ENCODE results near the gene RNF125.

DNA sequence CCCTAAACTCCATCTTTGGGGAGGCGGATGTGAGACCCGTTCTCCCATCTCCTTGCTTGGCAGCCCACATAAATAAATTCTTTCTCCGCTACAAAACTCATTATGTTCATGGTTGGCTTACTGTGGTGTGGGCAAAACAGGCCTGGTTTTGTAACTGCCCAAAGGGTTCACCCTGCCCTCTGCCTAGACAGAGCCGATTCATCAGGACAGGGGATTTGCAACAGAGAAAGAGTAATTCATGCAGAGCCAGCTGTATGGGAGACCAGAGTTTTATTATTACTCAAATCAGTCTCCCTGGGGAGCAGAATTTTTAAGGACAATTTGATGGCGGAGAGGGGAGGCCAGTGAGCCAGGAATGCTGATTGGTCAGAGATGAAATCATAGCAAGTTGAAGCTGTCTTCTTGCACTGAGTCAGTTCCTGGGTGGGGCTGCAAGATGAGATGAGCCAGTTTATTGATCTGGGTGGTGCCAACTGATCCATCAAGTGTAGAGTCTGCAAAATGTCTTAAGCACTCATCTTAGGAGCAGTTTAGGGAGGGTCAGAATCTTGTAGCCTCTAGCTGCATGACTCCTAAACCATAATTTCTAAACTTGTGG, 8.4 kb upstream of the RNF125 start:
- TF ChIP-seq CEBPB (tag; IDR thresholded peaks at IDR 0.05) (no peak), POLR2A (conservative IDR thresholded peaks at IDR 0.05) (no peak), EZH2 (IDR thresholded peaks at IDR 0.05; ENCODE audit: borderline replicate concordance, low read depth, low read length) (no peak), NCOA1 (IDR thresholded peaks at IDR 0.05; ENCODE audit: low read depth) (no peak), NCOA4 (IDR thresholded peaks at IDR 0.05; ENCODE audit: partially characterized antibody) (no peak), HNRNPUL1 (IDR thresholded peaks at IDR 0.05; ENCODE audit: low read length) (no peak), HDAC2 (IDR thresholded peaks at IDR 0.05) (no peak), ZNF347 (CRISPR knock-in tag; IDR thresholded peaks at IDR 0.05; ENCODE audit: low read depth) (no peak)
- TF ChIP-seq, protein P1, sequence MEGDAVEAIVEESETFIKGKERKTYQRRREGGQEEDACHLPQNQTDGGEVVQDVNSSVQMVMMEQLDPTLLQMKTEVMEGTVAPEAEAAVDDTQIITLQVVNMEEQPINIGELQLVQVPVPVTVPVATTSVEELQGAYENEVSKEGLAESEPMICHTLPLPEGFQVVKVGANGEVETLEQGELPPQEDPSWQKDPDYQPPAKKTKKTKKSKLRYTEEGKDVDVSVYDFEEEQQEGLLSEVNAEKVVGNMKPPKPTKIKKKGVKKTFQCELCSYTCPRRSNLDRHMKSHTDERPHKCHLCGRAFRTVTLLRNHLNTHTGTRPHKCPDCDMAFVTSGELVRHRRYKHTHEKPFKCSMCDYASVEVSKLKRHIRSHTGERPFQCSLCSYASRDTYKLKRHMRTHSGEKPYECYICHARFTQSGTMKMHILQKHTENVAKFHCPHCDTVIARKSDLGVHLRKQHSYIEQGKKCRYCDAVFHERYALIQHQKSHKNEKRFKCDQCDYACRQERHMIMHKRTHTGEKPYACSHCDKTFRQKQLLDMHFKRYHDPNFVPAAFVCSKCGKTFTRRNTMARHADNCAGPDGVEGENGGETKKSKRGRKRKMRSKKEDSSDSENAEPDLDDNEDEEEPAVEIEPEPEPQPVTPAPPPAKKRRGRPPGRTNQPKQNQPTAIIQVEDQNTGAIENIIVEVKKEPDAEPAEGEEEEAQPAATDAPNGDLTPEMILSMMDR (IDR thresholded peaks at IDR 0.05 in 2 of 3, conservative IDR thresholded peaks at IDR 0.05 in 1 of 3; ENCODE audit: insufficient read depth in 2 of 3, low read depth in 1 of 3, low read length in 3 of 3), result no peak
